ENCODE measurements around the gene PPP1R2C.

Gene PPP1R2C

DNA sequence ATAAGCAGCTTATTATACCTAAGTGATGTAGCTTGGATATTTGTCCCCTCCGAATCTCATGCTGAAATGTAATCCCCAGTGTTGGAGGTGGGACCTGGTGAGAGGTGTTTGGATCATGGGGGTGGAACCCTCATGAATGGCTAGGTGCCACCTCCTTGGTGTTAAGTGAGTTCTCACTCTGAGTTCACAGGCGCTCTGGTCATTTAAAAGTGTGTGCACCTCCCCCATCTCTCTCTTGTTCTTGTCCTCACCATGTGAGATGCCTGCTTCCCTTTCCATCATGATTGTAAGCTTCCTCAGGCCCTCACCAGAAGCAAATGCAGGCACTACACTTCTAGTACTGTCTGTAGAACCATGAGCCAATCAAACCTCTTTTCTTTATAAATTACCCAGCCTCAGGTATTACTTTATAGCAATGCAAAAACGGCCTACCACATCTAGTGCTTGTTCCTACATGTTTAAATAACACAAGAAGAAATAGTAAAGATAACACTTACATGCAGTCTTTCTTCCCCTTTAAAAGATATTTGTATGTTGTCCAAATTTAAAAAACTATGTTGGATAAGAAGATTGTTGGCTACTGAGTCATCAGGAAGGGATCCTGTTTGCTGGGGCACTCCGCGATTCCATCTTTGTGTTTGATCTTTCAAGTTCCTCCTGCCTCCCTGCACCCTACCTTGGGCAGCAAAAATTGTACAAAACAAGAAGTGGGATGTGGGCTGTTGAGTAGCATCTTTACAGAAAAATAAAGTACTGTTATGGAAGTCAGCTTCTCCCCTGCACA lies 29.7 kb downstream of the PPP1R2C start:
- no peak for DNase-seq

DNA sequence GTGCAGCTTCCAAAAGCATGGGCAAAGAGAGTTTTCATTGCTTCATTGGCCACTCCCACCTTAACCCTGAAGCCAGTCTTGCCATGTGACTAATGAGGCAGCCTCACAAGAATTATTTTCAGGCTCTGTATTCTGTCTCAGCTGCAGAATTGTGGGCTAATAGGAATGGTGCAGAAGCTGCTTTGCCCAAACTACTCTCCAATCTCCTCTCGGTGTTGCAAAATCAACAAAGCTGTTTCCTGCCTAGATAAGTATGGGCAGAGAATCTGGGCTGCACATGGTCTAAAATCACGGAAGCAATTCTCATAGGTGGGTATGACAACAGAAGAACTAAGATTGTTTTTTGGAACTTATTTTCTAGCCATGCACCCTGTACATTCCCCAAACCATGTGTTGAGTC lies 31.4 kb downstream of the PPP1R2C start:
- DNase-seq, result no peak

DNA sequence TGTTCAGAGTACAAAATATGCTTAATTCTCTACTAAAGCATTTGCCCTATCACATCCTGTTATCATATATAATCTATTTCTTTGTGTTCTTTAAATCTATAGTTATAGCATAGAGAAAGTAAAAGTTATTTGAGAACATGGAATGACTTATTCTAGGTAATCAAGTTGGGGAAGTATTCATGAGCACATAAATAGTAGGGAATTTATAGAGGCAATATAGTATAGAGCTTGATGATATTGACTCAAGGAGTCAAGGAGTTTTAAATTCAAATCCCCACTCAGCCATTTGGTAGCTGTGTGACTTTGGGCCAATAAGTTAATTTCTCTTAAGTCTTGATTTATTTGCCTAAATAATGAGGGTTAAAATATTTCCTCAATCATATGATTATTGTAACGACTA lies 37.5 kb downstream of the PPP1R2C start:
- no peak for DNase-seq

DNA sequence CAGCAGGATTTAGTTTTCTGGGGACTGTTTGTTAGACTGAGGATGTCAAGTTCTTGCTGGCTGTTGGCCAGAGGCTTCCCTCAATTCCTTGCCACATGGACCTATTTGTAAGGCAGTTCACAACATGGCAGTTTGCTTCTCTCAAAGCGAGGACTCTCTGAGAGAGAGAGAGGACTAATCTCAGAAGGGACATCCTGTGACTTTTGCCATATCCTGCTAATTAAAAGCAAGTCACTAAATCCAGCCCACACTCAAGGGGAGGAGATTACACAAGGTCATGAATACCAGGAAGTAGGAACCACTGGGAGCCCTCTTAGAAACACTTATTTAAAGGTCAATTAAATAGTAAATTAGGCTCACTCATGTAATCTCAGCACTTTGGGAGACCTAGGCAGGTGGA lies 38.2 kb downstream of the PPP1R2C start:
- DNase-seq, result no peak

DNA sequence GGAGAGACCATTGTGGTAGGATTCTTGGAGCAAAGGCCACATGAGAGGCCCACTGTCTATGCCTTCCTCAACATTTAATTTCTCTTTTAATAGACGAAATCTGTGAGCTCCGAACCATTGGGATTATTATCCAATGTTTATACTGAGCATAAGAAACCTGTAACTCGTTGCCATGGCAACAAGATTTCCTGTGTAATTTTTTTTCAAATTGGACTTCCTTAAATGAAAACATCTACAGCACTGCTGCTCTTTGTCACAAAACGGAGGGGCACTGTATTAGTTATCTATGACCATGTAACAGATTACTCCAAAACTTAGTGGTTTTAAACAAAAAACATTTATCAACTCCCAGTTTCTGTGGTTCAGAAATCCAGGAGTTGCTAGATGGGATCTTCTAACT lies 38.7 kb downstream of the PPP1R2C start:
- DNase-seq, result no peak

DNA sequence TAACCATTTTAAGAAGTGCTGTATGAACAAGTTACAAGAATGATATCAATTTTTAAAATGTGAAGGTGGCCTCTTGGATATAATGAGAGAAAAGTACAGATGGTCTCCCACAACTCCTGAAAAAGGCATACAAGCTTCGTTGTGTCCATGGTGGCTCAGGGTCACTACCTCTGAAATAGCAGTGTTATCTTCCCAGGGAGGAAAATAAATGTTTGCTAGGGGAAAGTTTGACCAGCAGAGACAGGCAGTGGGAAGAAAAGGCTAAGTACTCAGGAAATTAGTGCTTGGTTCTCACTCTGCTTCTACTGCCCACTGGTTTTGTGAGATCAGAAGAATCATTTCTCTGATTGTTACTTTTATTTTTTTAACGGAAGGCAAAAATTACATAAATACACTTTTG lies 39.4 kb downstream of the PPP1R2C start:
- DNase-seq, result no peak

GRCh38 chrX:42735250-42735649 lies 42.7 kb downstream of the PPP1R2C start:
- no peak for DNase-seq

- no peak for DNase-seq
Measured at GRCh38 chrX:42732506-42732905, 45.5 kb downstream of the PPP1R2C start.
